DMS153 treated with DMSO at 0.1 percent for 48 hours (cell line): Measurements from ENCODE around the gene SLC39A13.
A peak's percentile ranks its signal among the peaks of the same experiment; 100 is the strongest.

ENCODE experiments used
- DNase-seq: peaks from one replicate; lab custom pipeline; 2025; ENCODE audit not compliant: unreplicated experiment; lab: John Stamatoyannopoulos, UW

The SLC39A13 gene

DNA sequence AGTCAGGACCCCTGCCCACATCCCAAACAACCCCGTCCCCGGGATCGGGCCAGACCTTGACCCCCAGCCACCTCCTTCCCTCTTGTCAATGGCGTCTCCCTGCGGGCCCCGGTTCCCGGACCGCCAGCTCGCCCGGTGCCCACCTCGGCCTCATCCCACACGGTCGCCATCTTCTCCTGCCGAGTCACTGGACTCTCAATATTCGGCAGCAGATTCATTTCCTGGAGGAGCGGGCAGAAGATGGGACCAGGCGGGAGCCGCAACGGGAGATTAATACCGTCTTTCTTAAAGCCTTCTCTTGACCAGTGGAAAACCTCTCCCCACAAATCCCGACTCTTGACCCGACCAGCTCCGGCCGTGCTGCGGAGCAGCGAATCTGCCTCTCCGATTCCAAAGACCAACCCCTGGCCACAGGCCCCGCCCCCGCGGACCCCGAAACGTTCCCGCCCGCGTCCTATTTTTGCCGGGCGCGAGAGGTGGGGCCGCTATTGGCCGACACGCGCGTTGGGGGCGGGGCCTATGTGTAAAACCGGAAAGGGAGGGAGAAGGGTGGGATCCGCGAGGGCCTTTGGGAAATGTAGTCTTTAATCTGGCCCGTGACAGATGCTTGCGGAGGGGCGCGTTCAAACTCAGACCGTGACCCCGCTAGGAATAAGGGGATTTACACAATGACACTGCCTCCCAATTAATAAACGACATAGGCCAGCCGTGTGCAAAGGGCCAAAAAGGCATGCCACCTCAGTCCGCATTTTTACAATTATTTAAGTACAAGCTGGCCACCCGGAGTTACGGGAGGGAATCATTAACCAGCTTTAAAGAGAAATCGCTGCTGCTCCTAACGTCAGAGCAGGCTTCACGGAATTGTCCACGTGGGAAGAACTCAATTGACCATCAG, 17.9 kb downstream of the SLC39A13 start, which contains the start of gene PSMC3:
TSS of gene PSMC3 (minus strand) at position 378 of the 895 bp plus-strand sequence. CDS start at position 218, 160 bp downstream.
- DNase-seq, result peak; percentile 92

DNA sequence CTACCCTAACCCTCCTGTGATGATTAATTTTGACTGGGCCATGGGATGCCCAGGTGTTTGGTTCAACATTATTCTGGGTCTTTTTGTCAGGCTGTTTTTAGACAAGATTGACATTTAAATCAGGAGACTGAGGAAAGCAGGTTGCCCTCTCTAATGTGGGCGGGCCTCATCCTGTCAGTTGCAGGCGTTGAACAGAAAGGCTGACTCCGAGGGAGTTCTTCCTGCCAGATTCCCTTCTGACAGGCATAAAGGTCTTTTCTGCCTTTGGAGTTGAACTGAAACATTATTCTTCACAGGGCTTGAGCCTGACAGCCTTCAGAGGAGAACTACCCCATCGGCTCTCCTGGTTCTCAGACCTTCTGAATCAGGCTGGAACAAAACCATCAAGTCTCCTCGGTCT, 22.1 kb downstream of the SLC39A13 start:
- DNase-seq, result no peak

DNA sequence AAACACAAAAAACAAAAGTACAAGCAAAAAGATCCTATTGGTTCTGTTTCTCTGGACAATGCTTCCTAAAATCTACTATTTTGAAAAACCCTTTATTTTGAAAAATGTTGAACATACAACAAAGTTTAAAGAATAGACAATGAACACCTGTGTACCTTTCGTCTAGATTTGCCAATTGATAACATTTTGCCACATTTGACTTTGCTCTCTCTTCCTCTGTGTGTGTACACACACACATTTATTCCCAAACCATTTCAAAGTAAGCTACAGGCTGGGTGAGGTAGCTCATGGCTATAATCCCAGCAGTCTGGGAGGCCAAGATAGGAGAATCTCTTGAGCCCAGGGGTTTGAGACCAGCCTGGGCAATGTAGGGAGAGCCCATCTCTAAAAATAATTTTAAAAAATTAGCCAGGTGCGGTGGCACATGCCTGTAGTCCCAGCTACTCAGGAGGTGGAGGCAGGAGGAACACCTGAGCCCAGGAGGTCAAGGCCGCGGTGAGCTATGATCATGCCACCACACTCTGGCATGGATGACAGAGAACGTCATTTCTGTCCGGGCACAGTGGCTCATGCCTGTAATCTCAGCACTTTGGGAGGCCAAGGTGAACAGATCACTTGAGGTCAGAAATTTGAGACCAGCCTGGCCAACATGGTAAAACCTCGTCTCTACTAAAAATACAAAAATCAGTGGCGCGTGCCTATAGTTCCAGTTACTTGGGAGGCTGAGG, 23.1 kb downstream of the SLC39A13 start:
- no peak for DNase-seq

DNA sequence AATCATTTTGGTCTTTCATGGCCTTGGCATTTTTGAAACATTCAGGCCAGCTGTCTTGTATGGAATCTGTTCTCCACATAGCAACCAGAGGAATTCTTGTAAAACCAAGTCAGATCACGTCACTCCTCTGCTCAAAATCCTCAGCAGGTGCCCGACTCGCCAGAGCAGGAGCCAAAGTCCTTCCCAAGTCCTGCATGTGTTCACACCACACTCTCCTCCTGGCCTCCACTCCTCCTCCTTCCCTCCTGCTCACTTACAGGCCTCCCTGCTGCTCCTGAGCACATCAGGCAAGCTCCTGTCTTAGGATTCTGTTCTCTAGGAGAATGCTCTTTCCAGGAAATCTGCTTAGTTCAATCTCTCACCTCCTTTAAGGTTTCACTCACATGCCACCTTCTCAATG, 24.8 kb downstream of the SLC39A13 start:
- DNase-seq, result no peak

DNA sequence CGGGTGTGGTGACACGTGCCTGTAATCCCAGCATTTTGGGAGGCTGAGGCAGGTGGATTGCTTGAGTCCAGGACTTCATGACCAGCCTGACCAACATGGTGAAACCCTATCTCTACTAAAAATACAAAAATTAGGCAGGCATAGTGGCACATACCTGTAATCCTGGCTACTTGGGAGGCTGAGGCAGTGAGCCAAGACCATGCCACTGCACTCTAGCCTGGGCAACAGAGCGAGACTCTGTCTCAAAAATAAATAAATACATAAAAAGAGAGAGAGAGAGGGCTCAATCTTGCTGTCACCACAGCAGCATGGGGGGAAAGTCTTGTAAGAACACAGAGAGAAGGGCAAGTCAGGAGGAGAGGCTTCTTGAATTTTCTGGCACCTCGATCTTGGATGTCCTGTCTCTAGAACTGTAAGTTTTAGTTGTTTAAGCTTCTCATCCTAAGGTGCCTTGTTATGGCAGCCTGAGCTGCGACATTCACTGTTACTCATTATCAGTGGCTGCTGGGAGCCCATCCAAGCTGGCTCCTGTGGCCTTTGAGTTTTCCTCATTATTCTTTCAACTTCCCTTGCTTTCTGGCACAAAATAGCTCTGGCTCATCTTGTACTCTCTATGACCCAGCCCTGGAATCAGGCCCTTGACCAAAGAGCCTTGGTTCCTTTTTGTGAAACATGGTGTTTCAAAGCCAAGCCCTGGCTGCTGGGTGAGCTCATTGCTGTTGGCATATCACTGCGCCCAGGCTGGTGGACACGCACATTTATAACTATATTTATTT, 25.8 kb downstream of the SLC39A13 start:
- no peak for DNase-seq

DNA sequence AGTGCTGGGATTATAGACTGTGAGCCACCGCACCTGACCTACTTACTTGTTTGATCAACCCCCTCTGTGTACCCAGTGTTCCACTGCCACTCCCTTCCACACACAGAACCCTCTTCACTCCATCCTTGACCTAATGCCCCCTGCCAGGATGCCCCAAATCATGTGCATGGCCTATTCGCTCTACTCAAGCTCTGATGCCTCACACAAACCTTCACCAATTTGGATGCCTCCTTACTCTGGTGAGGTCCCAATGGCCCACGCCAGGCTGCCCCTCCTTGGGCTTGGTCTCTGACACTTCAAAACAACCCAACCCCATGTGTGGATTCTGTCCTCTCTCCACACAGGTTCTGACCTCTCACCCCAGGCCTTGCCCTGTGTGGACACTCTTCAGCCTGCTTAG, 27.3 kb downstream of the SLC39A13 start:
- DNase-seq, result no peak

DNA sequence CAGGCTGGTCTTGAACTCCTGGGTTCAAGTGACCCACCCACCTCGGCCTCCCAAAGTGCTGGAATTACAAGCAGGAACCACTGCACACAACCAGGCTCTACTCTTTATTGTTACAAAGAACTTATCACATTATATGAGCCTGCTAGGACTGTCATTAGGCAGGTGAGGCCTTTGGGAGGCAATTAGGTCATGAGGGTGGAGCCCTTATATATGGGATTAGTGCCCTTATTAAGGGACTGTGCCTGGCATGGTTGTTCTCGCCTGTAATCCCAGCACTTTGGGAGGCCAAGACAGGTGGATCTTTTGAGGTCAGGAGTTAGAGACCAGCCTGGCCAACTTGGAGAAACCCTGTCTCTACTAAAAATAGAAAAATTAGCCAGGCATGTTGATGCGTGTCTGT, 28.3 kb downstream of the SLC39A13 start:
- DNase-seq, result no peak

DNA sequence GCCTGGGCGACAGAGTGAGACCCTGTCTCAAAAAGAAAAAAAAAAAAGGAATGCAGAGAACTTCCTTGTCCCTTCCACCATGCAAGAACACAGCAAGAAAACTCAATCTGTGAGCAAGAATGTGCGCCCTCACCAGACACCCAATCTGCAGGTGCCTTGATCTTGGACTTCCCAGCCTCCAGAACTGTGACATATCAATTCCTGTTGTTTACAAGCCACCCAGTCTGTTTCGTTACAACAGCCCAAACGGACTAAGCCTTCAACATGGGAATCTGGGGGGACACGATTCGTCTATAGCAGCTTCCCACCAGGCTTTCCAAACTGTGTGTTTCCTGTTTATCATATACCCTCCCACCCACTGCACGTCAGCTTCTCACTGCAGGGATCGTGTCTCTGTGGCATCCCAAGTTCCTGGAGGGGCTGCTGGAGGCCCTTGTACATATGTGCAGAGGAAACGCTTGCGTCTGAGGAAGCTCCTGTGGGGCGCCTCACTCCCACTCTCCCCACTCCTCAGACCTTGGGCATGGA, 28.9 kb downstream of the SLC39A13 start:
- DNase-seq, result no peak

DNA sequence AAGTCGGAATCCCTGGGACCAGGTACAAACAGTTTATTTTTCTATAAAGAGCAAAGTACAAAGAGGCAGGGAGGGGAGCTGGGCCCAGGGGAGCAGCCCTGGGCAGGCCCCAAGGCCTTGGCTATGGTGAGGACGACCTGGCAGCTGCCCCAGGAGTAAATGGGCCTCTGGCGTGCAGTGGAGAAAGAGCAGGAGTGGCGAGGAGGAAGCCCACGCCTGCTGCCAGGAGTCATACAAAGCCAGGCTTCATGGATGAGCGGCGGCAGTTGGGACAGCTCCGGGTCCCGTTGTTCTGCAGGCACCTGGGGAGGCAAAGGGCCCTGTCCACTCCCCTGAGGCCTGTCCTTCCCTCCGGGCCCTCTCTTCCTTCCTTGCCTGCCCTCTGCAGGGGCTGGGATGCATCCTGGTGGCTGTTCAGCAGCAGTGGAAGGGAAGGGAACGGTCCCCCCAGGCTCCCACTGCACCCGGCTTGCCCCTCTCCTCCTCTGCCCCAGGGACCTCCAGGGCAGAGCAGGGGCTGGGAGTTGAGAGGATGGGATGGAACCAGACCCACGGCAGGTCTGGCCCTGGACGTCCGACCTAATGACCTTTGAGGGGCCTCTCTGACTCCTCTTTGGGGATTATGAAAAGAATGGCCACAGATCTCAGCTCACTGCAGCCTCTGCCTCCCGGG, 29.5 kb downstream of the SLC39A13 start:
- DNase-seq, result no peak

DNA sequence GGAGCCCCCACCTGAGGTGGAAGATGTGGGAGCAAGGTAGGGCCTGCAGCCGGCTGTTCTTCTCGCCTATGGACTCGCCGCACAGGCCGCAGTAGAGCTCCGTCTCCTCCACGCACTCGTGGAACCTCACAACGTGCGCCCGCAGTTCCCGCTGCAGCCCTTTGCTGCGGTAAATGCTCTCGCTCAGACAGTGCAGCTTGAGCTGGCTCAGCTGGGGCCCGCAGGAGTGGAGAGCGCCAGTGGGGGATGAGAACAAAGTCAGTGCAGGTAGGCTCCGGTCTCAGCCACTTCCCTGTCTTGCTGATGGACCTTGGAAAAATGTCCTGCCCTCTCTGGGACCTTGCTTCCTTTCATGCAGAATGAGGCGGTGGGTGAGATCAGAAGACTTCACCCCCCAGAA, 30.3 kb downstream of the SLC39A13 start:
- no peak for DNase-seq

DNA sequence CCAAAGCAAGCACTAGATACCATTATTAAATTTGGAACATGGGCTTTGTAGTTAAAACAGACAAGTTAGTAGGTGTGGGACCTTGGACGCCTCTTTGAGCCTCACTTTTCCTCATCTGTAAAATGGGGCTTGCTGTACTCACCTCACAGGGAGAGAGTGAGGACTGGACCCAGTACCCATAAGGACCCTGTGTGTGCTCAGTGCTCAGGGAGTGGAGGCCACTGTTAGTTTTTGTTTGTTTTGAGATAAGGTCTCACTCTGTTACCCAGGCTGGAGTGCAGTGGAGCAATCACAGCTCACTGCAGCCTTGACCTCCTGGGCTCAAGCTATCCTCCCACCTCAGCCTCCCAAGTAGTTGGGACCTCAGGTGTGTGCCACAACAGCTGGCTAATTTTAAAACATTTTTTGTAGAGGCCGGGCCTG, 31.7 kb downstream of the SLC39A13 start:
- no peak for DNase-seq

DNA sequence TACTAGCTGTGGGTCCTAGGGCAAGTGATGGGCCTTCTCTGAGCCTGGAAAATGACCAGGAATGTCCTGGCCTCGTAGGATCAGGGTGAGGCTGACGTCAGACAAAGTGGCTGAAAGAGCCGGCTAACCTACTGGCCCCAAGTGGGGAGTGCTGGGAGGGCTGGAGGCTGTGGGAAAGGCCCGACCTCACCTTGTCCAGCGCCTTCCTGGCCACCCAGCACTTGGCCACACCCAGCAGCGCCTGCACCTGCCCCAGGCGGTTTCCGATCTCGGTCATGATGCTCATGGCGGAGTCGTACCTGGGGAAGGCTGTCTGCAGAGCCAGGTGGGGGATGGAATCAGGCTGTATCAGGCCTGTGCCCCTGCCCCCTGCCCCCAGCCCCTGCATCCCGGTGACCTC, 33.0 kb downstream of the SLC39A13 start:
- no peak for DNase-seq

DNA sequence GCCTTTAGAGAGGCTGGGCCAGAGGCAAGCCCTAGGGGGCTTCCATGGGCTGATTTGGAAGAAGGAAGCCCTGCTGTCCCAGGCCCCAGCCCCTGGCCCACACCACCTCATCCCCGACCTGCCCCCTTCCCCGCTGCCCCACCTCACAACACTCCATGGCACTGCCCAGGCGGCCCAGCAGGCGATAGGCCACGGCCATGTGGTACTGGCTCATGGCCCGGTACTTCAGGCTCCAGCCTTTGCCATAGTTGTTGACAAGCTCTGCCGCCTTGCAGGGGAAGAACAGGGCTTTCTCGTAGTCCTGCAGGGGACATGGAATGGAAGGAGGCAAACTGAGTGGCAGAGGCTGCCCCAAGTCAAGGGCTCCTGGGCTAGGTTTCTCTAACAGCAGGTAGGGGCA, 34.1 kb downstream of the SLC39A13 start:
- DNase-seq, result no peak

DNA sequence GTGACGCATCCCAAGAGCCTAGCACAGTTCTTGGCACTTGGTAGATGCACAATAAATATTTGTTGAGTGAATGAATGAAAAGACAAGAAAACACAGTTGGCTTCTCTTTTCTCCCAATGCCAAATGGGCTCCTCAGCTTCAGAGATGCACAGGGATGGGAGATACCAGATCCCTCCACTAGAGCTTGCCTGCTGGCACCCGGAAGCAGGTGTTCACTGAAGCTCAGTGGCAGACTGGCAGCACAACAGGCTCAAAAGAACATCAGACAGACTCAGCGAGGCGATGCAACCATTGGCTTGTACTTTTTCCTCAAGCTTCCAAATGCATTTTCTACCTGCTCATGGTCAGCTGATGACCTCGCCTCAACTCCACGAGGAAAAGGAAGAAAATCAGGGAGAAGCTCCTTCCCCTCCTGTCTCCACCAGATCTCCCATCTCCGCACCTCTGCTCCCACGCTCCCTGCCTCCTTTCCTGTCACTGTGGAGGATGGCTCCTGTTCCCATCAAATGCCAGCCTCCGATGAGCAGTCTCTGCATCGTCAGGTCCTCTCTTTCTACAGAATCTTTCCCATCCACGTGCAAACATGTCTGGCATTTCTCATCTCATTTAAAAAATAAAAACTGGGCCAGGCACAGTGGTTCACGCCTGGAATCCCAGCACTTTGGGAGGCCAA, 34.8 kb downstream of the SLC39A13 start:
- DNase-seq, result peak; percentile 58

DNA sequence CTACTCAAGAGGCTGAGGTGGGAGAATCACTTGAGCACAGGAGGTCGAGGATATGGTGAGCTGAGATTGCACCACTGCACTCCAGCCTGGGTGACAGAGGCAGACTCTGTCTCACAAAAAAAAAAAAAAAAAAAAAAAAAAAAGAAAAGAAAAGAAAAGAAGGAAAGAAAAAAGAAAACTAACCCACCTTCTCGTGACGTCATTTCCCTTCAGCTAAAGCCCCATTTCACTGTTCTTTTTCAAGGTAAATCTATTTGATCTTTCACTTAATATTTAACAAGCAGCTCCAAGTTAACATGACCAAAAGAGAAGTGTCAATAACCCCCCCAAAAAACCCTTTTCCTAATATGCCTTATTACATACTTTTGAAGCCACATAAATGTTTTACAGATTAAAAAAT, 35.4 kb downstream of the SLC39A13 start:
- DNase-seq, result no peak

DNA sequence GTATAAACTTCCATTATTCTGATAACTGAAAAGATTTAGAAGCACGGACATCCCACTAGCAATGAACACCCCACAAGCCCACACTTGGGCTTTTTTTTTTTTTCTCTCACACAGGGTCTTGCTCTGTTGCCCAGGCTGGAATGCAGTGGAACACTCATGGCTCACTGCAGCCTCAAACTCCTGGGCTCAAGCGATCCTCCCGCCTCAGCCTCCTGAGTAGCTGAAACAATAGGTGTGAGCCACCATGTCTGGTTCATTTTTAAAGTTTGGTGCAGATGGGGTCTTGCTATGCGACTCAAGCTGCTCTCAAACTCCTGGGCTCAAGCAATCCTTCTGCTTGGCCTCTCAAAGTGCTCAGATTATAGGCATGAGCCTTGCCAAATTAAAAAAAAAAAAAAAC, 37.5 kb downstream of the SLC39A13 start:
- no peak for DNase-seq

DNA sequence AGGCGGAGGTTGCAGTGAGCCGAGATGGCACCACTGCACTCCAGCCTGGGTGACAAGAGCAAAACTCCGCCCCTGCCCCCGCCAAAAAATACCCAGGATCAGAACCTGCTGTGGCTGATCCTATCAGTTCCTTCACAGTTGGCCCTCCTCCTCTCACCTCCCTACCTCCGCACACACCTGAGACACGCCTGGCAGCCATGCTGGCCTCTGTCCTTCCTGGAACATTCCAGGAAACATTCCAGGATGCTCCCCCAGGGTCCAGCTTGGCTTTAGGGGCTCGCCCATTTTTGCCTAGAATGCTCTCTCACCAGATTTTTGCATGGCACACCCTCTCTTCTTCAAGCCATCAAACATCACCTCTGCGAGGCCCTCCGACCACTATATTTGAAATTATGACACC, 38.4 kb downstream of the SLC39A13 start:
- DNase-seq, result no peak

DNA sequence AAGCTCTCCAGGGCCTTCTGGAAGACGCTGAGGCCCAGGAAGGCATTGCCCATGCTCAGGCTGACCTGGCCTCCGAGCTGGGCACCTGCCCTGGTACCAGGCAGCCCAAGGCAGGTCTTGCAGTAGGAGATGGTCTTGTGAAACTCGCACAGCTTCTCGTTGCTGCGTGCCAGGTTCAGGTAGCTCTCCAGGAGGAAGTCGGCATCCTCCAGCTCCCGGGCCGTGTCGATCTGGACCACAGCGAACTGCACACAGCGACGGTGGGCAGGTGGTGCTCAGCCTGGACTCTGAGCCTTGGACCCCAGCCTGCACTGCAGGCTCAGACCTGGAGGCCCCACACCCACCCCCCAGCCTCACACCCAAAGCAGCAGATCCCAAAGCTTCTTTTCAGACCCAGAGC, 39.5 kb downstream of the SLC39A13 start:
- no peak for DNase-seq

DNA sequence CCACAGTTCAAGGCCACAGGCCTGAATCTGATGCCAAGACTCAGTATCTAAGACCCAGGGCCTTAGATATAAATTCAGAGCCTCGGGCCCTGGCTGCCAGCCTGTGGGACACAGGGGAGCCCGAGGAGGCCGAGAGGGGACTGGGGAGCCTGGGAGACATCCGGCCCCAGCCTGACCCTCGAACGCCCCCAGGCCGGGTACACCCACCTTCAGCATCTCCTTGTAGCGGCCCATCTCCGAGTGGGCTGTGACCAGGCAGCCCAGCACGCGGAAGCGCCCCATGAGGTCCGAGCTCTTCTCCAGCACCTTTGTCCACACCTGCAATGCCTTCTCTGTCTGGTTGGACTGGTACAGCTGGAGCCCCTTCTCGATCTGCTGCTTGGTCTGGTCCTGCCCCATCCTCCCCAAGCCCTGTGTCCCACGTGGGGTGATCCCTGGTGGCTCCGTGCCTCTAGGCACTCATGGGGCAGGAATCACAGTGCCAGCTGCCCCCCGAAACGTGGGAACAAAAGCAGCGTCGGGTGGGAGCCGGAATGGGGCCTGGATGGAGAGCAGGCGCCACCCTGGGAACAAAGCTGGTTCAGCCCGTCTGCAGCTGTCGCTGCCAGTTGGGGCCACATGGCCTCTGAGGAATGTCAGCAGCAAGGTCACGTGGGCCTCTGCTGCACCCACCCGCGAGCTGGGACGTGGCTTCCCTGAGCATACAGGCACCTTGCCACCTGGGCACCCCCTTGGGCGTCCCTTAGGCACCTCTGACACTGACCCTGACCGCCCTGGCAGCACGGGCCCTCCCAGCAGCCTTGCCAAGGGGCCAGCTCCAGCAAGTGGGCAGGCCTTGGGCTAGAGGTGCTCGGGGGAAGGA, 40.4 kb downstream of the SLC39A13 start, which contains the start of gene RAPSN:
TSS of gene RAPSN (minus strand) at position 571 of the 862 bp plus-strand sequence. CDS start at position 399, 172 bp downstream.
- DNase-seq, result no peak
